ACC112 (cell line): Measurements from ENCODE around the gene FOSL1.

Source experiments
- H2AFZ ChIP-seq: fragments of 200-600 bp; sonication (generic); one replicate; pipeline ENCODE4 v1.6.0; 2017; ENCODE audit warnings: antibody characterized with exemption, low read length; ENCODE audit not compliant: unreplicated experiment
- H3K27ac ChIP-seq: fragments of 200-600 bp; sonication (generic); 2 replicates; pipeline ENCODE4 v1.5.1; 2014; ENCODE audit warnings: low read depth, mild to moderate bottlenecking, antibody characterized with exemption, low read length, moderate library complexity
- H3K27me3 ChIP-seq: fragments of 200-600 bp; sonication (generic); 2 replicates; pipeline ENCODE4 v1.6.1; 2014; ENCODE audit warnings: mild to moderate bottlenecking, antibody characterized with exemption, low read length, moderate library complexity, mixed read lengths; ENCODE audit not compliant: insufficient read depth
- H3K36me3 ChIP-seq: fragments of 200-600 bp; sonication (generic); 2 replicates; pipeline ENCODE4 v1.6.1; 2016; ENCODE audit warnings: mild to moderate bottlenecking, antibody characterized with exemption, low read length, moderate library complexity, mixed read lengths; ENCODE audit not compliant: insufficient read depth
- H3K4me1 ChIP-seq: fragments of 200-600 bp; sonication (generic); one replicate; pipeline ENCODE4 v1.6.1; 2016; ENCODE audit warnings: low read length, mixed read lengths; ENCODE audit not compliant: insufficient read depth, unreplicated experiment, control insufficient read depth
- H3K4me3 ChIP-seq: fragments of 200-600 bp; sonication (generic); 2 replicates; pipeline ENCODE4 v1.5.1; 2014; ENCODE audit warnings: mild to moderate bottlenecking, low read depth, low read length
- H3K79me2 ChIP-seq: fragments of 200-600 bp; sonication (generic); one replicate; pipeline ENCODE4 v1.6.0; 2016; ENCODE audit warnings: low read length; ENCODE audit not compliant: control insufficient read depth, unreplicated experiment, insufficient read depth

Gene FOSL1

GRCh38 chr11:65911682-65912568 is 11.7 kb upstream of the FOSL1 start:
- no peak overlapping the region for H2AFZ ChIP-seq
- peak overlapping the region; percentile 91 for H3K27ac ChIP-seq
- peaks cover 74% of the 10 kb centered on the region for H3K4me1 ChIP-seq

GRCh38 chr11:65907878-65908277 is 7.7 kb upstream of the FOSL1 start:
- Histone ChIP-seq H3K27ac (no peak overlapping the region), H3K79me2 (no peaks in the 10 kb centered on the region), H2AFZ (no peak overlapping the region), H3K4me3 (no peak overlapping the region), H3K27me3 (no peaks in the 10 kb centered on the region), H3K36me3 (no peaks in the 10 kb centered on the region), H3K4me1 (peaks cover 53% of the 10 kb centered on the region)

More at GRCh38 chr11:65911682-65912568, 11.7 kb upstream of the FOSL1 start:
- Histone ChIP-seq H3K27me3 (no peaks in the 10 kb centered on the region), H3K4me3 (peak overlapping the region; percentile 27; the same call in 1 of the 2 replicates), H3K79me2 (peaks cover 11% of the 10 kb centered on the region), H3K36me3 (no peaks in the 10 kb centered on the region)

GRCh38 chr11:65906602-65907001 is 6.4 kb upstream of the FOSL1 start:
- H3K27ac ChIP-seq, result peak overlapping the region; percentile 23; the same call in 1 of the 2 replicates
- H3K79me2 ChIP-seq, result peaks cover 3% of the 10 kb centered on the region
- no peaks in the 10 kb centered on the region for H3K27me3 ChIP-seq
- H3K4me3 ChIP-seq, result no peak overlapping the region
- no peaks in the 10 kb centered on the region for H3K36me3 ChIP-seq
- H2AFZ ChIP-seq, result no peak overlapping the region
- H3K4me1 ChIP-seq, result peaks cover 53% of the 10 kb centered on the region

GRCh38 chr11:65903715-65904114 is 3.5 kb upstream of the FOSL1 start:
- Histone ChIP-seq H3K79me2 (peaks cover 25% of the 10 kb centered on the region), H2AFZ (no peak overlapping the region), H3K27ac (peak overlapping the region; percentile 91), H3K4me1 (peaks cover 45% of the 10 kb centered on the region), H3K4me3 (peak overlapping the region; percentile 43; the same call in 1 of the 2 replicates), H3K36me3 (peaks cover 4% of the 10 kb centered on the region; the same call in 1 of the 2 replicates), H3K27me3 (no peaks in the 10 kb centered on the region)

- peak overlapping the region; percentile 43; the same call in 1 of the 2 replicates for H3K4me3 ChIP-seq
- peaks cover 10% of the 10 kb centered on the region for H3K36me3 ChIP-seq
- no peaks in the 10 kb centered on the region for H3K27me3 ChIP-seq
- peaks cover 31% of the 10 kb centered on the region for H3K79me2 ChIP-seq
- H3K27ac ChIP-seq, result peak overlapping the region; percentile 91
- H3K4me1 ChIP-seq, result peaks cover 45% of the 10 kb centered on the region
- no peak overlapping the region for H2AFZ ChIP-seq
Observed at GRCh38 chr11:65903068-65903481, 2.9 kb upstream of the FOSL1 start.

GRCh38 chr11:65900899-65901180 is 652 bp upstream of the FOSL1 start:
- Histone ChIP-seq H3K27ac (peak overlapping the region; percentile 91), H3K4me1 (peaks cover 50% of the 10 kb centered on the region), H3K36me3 (peaks cover 25% of the 10 kb centered on the region), H3K4me3 (peak overlapping the region; percentile 85), H2AFZ (no peak overlapping the region), H3K79me2 (peaks cover 54% of the 10 kb centered on the region), H3K27me3 (no peaks in the 10 kb centered on the region)

- peak overlapping the region; percentile 91 for H3K27ac ChIP-seq
- no peaks in the 10 kb centered on the region for H3K27me3 ChIP-seq
- H3K36me3 ChIP-seq, result peaks cover 31% of the 10 kb centered on the region
- peak overlapping the region; percentile 85 for H3K4me3 ChIP-seq
- peaks cover 58% of the 10 kb centered on the region for H3K4me1 ChIP-seq
- H3K79me2 ChIP-seq, result peaks cover 63% of the 10 kb centered on the region
- H2AFZ ChIP-seq, result no peak overlapping the region
Observed at GRCh38 chr11:65899356-65900124, 648 bp downstream of the FOSL1 start.

GRCh38 chr11:65898656-65899355 is 1.4 kb downstream of the FOSL1 start:
- H3K27ac ChIP-seq, result peak overlapping the region; percentile 91
- H3K27me3 ChIP-seq, result no peaks in the 10 kb centered on the region
- H3K36me3 ChIP-seq, result peaks cover 36% of the 10 kb centered on the region
- H2AFZ ChIP-seq, result no peak overlapping the region
- peak overlapping the region; percentile 85 for H3K4me3 ChIP-seq
- H3K4me1 ChIP-seq, result peaks cover 63% of the 10 kb centered on the region
- peaks cover 69% of the 10 kb centered on the region for H3K79me2 ChIP-seq

- peaks cover 40% of the 10 kb centered on the region for H3K36me3 ChIP-seq
Observed at GRCh38 chr11:65897020-65897471, 3.1 kb downstream of the FOSL1 start.

More at GRCh38 chr11:65897020-65897471, 3.1 kb downstream of the FOSL1 start:
- H3K27me3 ChIP-seq, result no peaks in the 10 kb centered on the region
- no peak overlapping the region for H2AFZ ChIP-seq
- H3K4me1 ChIP-seq, result peaks cover 62% of the 10 kb centered on the region
- peaks cover 75% of the 10 kb centered on the region for H3K79me2 ChIP-seq
- H3K4me3 ChIP-seq, result peak overlapping the region; percentile 85
- H3K27ac ChIP-seq, result peak overlapping the region; percentile 91
